ENCODE data around the gene LRMDA.
"Not testable (repeated sequence)": the region's sequence is repeated elsewhere in the genome, so short reads cannot be mapped to it uniquely, and the experiment has no call there.

The LRMDA gene

DNA sequence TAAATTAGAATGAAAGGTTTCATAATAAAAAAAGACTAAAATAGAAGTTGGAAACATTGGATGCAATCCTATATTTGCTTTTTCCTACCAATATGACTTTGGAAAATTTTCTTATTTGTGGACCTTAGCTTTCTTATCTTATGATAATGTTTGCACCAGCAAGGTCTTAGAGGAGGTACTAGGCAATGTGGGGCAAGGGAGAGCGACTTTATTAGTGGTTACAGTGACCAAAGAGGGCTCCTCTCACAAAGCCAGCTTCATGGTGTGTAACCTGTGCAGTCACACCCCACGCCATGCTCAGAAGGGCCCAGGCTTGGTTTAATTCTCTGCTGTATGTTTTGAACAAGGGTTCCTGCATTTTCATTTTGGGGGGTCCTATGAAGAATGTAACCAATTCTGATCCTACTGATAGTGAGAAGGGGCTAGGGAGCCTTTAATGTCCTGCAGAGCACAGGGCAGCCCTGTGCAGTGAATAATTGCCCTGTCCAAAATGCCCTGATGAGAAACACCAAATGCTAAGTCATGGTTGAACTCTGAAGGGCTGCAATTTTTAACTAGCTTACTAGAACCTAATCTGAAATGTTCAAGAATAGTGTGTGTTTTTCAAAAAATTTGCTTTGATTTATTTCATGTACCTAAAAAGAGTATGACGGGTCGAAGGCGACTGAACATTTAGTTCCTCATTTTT, 1047.8 kb downstream of the LRMDA start:
- ATAC-seq: no peak

DNA sequence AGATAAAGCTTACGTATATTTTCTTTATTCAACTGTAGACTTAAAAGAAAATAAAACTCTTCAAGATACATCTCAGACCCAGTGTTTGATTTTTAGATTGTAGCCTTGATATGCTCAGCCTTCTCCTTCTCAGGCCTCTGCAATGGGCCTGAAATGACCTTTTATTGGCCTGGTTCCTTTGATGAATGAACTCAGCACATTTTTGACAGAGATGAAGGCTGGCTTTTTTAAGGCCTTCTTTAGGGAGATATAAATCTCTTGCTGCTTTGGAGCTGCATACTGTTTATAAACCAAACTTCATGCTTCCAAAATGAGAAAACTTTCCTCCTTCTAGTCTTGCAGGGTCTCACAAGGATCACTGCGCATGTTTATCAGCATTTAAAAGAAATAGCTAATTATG, 1049.8 kb downstream of the LRMDA start:
- ATAC-seq: no peak

DNA sequence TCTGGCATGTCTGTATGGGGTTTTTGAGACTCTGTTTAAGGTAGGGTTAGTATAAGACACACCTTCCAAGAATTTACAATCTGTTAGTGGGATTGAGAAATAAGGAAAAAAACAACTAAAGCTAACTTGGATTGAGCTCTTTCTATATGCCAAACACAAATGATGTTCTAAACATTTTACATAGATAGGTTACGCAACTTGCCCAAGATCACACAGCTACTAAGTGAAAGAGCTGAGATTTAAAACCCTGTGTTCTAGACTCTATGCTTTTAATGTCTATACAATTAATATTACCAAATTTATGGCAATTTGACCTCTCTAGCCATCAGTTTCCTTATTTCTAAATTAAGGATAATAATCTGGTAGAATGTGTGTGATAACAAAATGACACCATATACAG, 1056.2 kb downstream of the LRMDA start:
- no peak for ATAC-seq

DNA sequence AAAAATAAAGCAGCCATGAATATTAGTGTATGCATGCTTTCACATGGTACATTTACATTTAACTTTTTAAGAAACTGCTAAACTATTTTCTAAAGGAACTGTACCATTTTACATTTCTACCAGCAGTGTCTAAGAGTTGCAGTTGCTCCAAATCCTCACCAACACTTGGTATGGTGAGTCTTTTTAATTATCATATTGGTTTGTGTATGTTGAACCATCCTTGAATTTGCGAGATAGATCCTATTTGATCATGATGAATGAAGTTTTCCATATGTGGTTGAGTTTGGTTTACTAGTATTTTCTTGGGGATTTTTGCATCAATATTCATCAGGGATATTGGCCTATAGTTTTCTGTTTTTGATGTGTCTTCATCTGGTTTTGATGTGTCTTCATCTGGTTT, 1057.2 kb downstream of the LRMDA start:
- ATAC-seq: no peak

DNA sequence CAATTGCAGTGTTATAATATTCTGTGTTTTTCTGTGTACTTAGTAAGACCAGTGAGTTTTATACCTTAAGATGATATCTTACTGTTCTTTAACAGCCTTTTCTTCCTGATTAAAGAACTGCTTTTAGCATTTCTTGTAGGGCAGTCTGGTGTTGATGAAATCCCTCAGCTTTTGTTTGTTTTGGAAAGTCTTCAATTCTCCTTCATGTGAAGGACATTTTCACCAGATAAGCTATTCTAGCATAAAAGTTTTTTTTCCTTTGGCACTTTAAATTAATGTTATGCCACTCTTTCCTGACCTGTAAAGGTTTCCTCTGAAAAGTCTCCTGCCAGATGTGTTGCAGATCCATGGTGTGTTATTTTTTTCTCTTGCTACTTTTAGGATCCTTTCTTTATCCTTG, 1059.8 kb downstream of the LRMDA start:
- no peak for ATAC-seq

DNA sequence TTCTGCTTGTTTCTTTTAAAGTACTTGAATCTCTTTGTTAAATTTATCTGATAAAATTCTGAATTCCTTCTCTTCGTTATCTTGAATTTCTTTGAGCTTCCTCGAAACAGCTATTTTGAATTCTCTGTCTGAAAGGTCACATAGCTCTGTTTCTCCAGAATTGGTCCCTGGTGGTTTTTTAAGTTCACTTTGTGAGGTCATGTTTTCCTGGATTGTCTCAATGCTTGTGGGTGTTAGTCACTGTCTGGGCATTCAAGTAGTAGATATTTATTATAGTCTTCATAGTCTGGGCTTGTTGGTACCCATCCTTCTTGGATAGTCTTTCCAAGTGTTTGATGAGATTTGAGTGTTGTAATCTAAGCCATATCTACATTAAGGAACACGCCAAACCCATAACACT, 1060.6 kb downstream of the LRMDA start:
- no peak for ATAC-seq

DNA sequence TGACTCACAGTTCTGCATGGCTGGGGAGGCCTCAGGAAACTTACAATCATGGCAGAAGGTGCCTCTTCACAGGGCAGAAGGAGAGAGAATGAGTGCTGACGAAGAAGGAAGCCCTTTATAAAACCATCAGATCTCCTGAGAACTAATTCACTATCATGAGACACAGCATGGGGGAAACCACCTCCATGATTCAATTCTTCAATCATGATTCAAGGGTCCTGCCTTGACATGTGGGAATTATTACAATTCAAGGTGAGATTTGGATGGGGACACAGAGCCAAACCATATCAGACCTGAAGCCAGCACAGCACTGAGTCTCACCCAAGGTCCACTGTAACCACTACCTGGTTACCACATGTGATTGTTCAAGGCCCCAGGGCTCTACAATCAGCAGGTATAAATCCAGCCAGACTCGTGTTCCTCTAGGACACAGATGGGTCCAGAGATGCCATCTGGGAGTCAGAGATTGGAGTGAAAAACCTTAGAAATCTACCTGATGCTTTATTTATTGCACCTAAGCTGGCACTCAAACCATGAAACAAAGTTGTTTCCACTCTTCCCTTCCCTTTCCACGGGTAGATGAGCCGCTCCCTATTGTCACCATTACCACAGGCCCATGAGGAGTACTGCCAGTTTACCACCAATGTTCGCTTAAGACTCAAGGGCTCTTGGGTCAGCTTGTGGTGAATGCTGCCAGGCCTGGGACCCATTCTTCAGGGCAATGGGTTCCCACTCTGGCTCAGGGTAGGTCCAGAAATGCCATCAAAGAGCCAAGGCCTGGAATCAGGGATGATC, 1061.5 kb downstream of the LRMDA start:
- ATAC-seq: no peak

DNA sequence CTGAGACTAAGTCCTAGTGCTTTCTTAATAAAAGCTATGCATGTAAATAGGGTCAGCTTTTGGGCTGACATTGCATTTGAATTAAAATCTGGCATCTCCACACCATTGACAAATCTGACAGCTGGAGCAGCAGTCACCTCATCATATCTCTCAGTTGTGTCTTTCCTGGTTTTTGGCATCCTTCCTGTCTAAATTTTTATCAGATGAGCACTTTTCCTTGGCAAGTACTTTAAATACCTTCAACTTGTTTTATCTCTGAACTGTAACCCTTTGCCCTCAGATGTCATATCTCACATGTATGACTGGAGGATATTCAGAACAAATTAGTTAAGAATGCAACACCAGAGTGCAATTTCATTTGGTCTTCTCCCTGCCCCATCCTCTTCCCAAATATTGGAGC, 1066.2 kb downstream of the LRMDA start:
- ATAC-seq: no peak

DNA sequence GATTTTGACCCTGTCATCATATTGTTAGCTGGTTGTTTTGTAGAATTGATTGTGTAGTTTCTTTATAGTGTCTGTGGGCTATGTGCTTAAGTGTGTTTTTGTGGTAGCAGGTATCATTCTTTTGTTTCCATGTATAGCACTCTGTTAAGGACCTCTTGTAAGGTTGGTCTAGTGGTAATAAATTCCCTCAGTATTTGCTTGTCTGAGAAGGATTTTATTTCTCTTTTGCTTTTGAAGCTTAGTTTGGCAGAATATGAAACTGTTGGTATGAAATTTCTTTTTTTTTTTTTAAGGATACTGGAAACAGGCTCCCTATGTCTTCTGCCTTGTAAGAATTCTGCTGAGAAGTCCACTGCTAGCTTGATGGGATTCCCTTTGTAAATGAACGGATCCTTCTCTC, 1073.4 kb downstream of the LRMDA start:
- no peak for ATAC-seq

DNA sequence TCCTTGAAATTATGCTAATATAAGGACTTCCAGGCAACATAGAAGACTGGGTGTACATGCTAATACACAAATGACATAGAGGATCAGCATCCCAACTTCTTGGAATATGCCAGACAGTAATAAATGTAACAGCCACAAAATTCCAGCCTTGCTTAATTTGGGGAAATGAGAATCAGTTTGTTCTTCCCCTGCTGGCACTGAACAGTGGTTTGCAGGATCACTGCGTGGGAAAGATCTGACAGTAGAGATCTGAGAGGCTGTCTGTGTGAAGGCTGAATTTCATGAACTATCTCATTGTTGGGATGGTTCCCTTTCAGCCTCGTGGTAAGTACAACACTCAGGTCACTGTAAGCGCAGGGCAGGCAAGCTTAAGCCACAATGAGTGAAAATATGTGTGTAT, 1078.0 kb downstream of the LRMDA start:
- ATAC-seq: no peak

DNA sequence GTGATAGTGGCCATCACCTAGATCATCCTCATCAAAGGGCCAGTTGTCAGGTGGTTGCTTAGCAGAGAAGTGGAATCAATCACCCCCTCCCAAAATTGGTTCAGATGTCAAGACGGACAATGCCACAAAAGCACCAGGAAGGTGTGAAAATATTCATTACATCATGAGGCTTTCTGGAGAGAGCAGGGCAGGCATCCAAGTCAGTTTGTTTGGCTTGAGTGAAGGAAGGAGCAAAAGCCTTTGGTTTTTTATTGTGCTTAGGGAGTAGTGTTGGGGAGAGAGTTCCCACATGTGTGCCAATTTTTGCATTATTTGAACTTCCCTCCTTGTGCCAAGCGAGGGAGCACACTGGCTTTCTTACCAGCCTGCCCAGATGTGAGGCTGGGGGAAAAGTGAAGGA, 1082.9 kb downstream of the LRMDA start:
- ATAC-seq: no peak

DNA sequence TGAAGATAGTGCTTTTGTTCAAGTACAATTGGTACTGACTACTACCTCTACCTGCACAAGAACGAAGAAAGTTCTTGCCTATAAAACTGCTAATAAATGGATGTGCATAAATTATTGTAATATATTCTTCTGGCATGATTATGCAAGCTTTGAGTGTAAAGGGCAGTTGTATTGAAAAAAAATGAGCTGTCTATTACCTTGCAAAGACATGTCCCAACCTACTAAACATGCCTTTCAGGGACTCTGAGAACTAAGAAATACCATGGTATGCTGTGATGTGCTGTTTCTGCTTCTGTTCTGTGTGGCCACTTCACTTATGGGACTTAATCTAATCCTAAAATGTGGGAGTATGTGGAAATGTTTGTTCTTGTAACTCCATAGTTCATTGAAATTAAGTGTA, 1083.4 kb downstream of the LRMDA start:
- ATAC-seq: no peak

DNA sequence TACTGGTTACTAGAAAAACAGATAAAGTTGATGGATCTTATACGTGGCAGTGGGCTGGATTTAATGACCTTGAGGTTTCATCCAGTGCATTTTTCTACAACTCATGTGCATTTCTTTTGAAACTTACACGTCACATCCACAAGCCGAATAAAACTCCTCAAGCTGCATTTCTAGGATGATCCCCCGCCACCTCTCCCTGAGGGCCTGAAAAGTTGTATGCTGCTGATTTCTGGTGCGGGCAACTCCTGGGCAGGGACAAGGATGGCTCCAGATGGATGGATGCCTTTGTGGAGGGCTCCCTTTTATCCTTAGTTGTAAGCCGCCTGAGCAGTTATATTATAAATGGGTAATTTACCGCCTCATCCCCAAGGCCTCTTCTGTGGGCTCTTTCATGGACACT, 1091.1 kb downstream of the LRMDA start:
- no peak for ATAC-seq

DNA sequence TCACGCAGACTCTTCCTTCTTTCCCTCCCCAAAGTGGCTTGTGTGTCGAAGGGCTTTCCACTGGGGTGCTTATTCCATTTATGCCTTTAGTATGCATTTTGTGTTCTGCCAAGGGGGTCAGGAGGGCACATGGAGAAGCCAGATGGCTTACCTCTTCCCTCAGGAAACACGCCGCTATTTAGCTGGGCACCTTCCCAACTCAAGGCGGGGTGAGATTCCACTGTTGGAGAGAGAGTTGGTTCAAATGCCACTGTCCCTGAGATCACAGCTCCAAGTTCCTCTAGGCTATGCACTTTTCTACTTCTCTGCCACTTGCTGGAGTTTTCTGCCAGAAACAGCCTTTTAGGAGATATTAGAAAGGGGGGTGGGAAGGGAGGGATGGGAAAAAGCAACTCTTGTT, 1091.8 kb downstream of the LRMDA start:
- no peak for ATAC-seq

DNA sequence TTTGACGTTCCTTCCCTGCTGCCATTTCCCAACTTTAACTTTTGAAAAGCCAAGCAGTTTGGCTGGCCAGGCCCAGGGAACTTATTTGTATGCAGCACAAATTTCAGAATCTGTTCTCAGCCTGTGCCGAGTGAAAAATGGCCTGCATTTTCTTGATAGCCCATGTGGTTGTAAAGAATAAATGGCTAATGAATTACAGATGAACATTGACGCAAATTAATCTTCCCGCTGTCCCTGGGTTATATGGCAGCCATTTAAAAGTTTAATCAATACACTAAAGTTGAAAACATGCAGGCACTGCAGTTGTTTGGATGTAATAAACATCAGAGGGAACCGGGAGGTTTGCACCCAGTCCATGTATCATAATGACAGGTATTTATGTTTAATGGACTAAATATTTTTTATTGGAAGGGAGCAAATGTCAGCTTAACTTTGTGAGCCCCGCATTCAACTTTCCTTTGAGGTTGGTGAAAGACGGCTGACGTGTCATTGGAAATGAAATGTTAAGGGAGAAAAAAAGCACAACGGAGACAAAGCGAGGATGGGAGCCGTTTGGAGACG, 1092.4 kb downstream of the LRMDA start:
- ATAC-seq: no peak

DNA sequence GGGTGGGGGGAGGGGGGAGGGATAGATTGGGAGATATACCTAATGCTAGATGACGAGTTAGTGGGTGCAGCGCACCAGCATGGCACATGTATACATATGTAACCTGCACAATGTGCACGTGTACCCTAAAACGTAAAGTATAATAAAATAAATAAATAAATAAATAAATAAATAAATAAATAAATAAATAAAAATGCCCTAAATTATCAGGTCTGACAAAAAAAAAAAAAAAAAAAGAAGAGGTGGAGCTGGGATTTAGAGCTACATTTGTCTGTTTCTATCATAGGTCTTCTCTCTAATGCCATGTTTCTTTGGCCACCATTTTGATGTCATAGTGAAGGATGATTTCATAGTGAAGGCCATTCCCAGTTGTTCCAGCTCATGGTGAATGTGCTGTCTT, 1095.4 kb downstream of the LRMDA start:
- not testable (repeated sequence) for ATAC-seq

DNA sequence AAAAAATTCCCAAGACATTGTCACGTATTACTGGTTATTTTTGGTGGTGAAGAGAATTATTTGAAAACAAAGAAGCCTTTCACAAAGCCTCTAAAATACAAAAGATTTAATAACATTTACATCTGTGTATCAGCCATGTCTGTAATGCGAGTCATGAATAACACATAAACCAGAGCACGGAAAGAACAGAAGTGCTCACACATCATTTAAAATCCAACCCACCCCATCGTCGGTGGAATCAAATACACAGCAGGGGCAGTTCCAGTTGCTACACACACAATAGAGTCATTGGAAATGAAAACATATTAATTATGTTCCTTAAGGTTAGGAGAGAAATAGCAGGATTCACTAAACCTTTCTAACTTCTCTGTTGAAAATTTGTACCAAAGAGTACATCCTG, 1108.9 kb downstream of the LRMDA start:
- ATAC-seq: no peak

DNA sequence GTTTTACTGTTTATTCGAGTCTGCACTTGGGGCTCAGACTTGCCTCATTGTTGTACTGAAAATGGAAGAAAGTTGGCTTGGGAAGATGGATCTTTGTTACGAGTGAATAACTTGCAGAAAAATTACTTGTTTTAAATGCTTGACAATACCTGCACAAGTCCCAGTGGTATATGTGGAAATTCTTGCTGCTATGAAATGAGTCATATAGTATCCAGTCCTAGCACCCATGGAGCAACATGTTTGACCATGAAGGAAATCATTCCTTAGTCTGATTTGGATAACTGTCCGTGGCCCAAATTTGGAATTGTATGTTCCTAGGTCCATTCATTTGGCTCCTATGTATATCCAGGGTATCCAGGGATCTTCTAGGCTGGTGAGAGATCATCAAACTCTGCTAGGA, 1109.4 kb downstream of the LRMDA start:
- no peak for ATAC-seq

DNA sequence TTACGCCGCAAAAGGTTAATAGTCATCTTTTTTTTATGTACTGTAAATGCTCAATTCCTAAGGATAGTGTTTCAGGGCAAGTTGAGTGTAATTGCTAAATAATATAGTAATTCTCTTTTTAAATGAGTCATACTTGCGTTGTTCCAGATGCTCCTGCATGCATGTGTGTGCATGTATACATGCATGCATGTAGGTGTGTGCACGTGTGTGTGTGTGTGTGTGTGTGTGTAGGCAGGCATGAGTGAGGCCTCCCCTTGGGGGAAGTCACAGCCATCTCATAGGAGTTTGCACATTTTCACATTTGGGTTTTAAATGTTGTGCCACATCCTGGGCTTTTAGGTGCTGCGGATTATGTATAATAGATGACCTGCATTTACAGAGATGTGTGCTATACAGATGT, 1110.4 kb downstream of the LRMDA start:
- ATAC-seq: no peak

DNA sequence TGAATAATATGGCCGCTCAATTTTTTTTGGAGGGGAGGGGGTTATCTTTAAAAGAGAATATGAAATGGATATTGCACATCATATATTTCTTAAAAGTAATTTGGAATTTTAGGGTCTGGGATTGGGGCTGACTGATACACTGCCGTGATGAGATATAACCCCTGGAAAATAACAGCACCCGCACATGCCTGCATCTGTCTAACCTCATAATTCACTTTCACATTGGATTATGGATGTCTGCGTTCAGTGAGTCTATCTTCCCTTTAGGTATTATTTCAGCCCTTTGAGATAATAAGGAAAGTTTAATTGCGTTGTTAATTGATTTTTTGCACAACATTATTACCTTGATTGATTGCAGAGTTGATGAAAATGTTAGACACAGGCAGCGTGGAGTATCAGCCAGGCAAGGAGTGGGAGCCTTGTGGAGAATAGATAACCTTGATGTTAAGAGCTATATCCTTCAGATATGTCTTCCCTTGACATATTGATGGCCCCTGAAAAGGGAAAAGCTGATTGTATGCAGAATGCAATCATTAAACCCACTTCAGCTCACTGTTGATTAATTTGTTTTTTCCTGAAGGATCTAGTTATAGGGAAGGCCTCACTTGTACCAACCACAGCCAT, 1111.0 kb downstream of the LRMDA start:
- ATAC-seq: no peak

DNA sequence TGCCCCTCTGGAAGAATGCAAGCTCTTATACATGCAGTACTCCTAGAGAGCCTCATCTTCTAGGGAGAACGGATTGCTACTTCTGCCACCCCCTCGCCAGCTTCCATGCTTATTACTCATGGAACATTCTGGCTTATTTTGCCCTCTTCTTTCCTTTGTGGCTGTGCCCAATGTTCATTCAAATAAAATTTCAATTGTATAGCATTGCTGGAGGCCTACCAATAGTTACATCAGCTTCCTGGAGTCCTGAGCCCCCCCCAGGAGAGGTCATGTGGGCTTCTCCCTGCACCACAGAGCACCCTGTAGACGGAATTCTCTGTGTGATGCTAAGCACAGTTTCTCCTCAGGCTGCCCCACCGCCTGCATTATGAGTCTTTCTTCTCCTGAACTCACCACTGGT, 1112.2 kb downstream of the LRMDA start:
- ATAC-seq: no peak

DNA sequence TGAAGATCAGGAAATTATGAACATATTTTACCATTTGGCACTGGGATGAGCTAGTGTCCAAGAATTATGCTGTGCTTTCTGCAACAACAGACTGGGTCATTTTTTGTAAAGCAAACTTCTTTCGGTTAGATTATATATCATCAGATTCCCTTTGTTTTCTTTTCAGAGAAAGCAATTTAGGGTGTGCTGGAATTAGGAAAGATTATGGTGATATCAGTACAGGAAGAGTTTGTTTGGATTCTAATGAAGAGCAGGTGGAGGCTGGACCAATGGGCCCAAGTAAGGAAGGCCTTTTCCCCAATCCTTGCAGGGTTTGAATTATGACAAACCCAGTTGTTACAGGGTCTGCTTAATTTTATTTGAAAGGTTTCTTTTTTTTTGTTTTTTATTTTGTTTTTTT, 1113.4 kb downstream of the LRMDA start:
- no peak for ATAC-seq

DNA sequence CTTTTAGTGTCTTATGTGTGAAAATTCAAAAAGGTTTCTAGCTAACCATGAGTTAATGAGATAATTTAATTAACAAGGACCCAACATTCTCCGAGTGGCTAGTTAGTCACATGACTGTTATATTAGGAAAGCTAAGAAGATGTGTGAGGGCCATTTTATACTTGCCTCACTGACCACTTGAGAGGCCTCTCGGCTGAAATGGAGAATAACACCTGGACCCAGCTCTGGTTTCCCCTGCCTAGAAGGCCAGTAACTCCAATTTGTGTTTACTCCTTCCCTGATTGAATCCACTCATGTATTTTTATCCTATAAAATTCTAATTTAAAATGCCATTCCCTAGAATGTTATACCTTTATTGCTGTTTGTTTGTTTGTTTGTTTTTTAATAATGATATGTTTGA, 1115.0 kb downstream of the LRMDA start:
- ATAC-seq: no peak
